AG10803 (cell line): ENCODE data around the gene PPP2R2D.
"Not testable (repeated sequence)": the region's sequence is repeated elsewhere in the genome, so short reads cannot be mapped to it uniquely, and the experiment has no call there.

ENCODE experiments used
- DNase-seq: peaks from one replicate; pipeline ENCODE4 v3.0.0; 2010; ENCODE audit warnings: low read depth
- H3K4me3 ChIP-seq: 2 replicates; pipeline ENCODE4 v1.5.1; 2011; ENCODE audit warnings: mild to moderate bottlenecking, low read length, control low read depth
- CTCF ChIP-seq: conservative IDR thresholded peaks from 2 replicates; pipeline ENCODE4 v1.5.1; 2011; ENCODE audit warnings: mild to moderate bottlenecking, low read length, control low read depth, inconsistent platforms

The PPP2R2D gene

GRCh38 chr10:131910663-131911314 lies 10.0 kb downstream of the PPP2R2D start:
- TF ChIP-seq CTCF = no peak
- H3K4me3 ChIP-seq = no peak overlapping the region
- no peak for DNase-seq

GRCh38 chr10:131911451-131911850 lies 10.6 kb downstream of the PPP2R2D start:
- DNase-seq = no peak
- no peak for TF ChIP-seq CTCF
- no peak overlapping the region for H3K4me3 ChIP-seq

DNA sequence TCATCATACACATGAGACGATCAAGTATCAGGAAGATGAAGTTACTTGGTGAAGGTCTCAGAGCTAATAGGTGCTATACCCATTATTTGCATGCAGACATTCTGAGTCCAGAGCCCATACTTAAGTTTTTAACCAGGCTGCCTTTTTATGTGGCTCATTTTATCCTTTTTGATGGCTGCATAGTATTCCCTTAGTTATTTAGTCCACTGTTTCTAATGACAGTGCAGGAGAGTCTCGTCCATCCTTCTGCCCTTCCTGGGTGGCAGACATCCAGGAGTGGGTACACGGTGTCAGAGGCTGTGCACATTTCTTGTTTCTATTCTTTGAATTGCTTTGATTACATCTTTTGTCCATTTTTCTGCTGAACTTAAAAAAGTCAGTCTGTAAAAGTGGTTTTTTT lies 11.8 kb downstream of the PPP2R2D start:
- no peak overlapping the region for H3K4me3 ChIP-seq
- no peak for DNase-seq
- TF ChIP-seq CTCF = no peak

- TF ChIP-seq CTCF = no peak
- no peak for DNase-seq
These were observed 14.7 kb downstream of the PPP2R2D start for GRCh38 chr10:131915484-131915883.

DNA sequence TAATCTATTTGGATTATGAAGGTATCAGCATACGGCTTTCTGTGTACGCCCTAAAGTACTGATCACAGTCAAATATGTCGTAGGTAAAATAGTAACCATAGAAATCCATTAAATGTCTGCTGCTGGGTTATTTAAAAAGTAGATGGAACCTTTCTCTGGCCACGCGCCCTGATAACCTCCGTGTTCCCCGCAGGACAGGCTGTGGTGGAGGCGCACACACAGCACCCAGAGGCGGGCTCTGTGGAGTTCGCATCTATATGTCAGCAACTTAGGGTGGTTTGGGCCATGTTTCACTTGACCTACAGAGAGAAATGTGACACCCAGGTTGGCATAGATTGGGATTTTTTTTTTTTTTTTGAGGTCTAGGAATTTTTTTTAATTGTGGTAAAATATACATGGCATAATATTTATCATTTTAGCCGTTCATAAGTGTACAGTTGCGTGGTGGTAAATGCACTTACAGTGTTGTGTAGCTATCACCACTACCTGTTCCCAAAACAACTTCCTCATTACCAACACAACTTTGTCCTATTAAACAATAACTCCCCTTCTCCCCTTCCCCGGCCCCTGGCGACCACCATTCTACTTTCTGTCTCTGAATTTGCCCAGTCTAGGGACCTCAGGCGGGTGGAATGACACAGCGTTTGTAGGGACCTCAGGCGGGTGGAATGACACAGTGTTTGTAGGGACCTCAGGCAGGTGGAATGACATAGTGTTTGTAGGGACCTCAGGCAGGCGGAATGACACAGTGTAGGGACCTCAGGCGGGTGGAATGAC lies 15.4 kb downstream of the PPP2R2D start:
- no peak for DNase-seq
- TF ChIP-seq CTCF = no peak
- no peak overlapping the region for H3K4me3 ChIP-seq

More at GRCh38 chr10:131915484-131915883, 14.7 kb downstream of the PPP2R2D start:
- H3K4me3 ChIP-seq = no peak overlapping the region

- H3K4me3 ChIP-seq, DNase-seq: not testable (repeated sequence)
These were observed 16.0 kb downstream of the PPP2R2D start for GRCh38 chr10:131916767-131917160.

DNA sequence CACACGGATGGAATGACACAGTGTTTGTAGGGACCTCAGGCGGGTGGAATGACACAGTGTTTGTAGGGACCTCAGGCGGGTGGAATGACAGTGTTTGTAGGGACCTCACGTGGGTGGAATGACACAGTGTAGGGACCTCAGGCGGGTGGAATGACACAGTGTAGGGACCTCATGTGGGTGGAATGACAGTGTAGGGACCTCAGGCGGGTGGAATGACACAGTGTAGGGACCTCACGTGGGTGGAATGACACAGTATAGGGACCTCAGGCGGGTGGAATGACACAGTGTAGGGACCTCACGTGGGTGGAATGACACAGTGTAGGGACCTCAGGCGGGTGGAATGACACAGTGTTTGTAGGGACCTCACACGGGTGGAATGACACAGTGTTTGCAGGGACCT lies 16.7 kb downstream of the PPP2R2D start:
- H3K4me3 ChIP-seq, DNase-seq: not testable (repeated sequence)

DNA sequence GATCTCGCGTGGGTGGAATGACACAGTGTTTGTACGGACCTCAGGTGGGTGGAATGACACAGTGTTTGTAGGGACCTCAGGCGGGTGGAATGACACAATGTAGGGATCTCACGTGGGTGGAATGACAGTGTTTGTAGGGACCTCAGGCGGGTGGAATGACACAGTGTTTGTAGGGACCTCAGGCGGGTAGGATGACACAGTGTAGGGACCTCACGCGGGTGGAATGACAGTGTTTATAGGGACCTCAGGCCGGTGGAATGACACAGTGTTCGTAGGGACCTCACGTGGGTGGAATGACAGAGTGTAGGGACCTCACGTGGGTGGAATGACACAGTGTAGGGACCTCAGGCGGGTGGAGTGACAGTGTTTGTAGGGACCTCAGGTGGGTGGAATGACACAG lies 18.7 kb downstream of the PPP2R2D start:
- not testable (repeated sequence) for DNase-seq

DNA sequence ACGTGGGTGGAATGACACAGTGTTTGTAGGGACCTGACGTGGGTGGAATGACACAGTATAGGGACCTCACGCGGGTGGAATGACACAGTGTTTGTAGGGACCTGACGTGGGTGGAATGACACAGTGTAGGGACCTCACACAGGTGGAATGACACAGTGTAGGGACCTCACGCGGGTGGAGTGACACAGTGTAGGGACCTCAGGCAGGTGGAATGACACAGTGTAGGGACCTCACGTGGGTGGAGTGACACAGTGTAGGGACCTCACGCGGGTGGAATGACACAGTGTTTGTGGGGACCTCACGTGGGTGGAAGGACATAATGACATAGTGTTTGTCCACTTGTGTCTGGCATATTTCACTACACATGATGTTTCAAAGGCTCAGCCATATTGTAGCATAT lies 19.3 kb downstream of the PPP2R2D start:
- no peak for TF ChIP-seq CTCF
- DNase-seq = no peak
- no peak overlapping the region for H3K4me3 ChIP-seq

More for the DNA sequence above, 18.7 kb downstream of the PPP2R2D start:
- H3K4me3 ChIP-seq = not testable (repeated sequence)
